HG02623 (cell line): ENCODE measurements around the gene ZBTB2.
A peak's percentile ranks its signal among the peaks of the same experiment; 100 is the strongest.

Experiments
- ATAC-seq: cut with Tn5 transposase; IDR thresholded peaks from one replicate; pipeline ENCODE4 v1.9.1; 2021; ENCODE audit warnings: moderate library complexity; ENCODE audit not compliant: unreplicated experiment

Gene ZBTB2

GRCh38 chr6:151391471-151392413 is at the start of gene ZBTB2:
Gene ZBTB2 (minus strand): TSS chr6:151391559. CDS start chr6:151373637, 17,922 bp downstream.
- ATAC-seq = peak; percentile 8

- peak; percentile 34 for ATAC-seq
Observed at GRCh38 chr6:151440930-151441329, 49.6 kb upstream of the ZBTB2 start.

- ATAC-seq = peak; percentile 79
Observed at GRCh38 chr6:151440498-151440897, 49.1 kb upstream of the ZBTB2 start.

GRCh38 chr6:151437401-151437800 is 46.0 kb upstream of the ZBTB2 start:
- ATAC-seq = no peak

GRCh38 chr6:151436802-151437201 is 45.4 kb upstream of the ZBTB2 start:
- no peak for ATAC-seq

GRCh38 chr6:151436300-151436699 is 44.9 kb upstream of the ZBTB2 start:
- no peak for ATAC-seq

GRCh38 chr6:151434369-151434768 is 43.0 kb upstream of the ZBTB2 start:
- ATAC-seq = peak; percentile 60

- no peak for ATAC-seq
Observed at GRCh38 chr6:151432651-151433050, 41.3 kb upstream of the ZBTB2 start.

- no peak for ATAC-seq
Observed at GRCh38 chr6:151431337-151431736, 40.0 kb upstream of the ZBTB2 start.

GRCh38 chr6:151430886-151431285 is 39.5 kb upstream of the ZBTB2 start:
- ATAC-seq = no peak

- no peak for ATAC-seq
Observed at GRCh38 chr6:151428093-151428735, 36.9 kb upstream of the ZBTB2 start.

- ATAC-seq = no peak
Observed at GRCh38 chr6:151425561-151425960, 34.2 kb upstream of the ZBTB2 start.

GRCh38 chr6:151422981-151423380 is 31.6 kb upstream of the ZBTB2 start:
- ATAC-seq = no peak

GRCh38 chr6:151417477-151417876 is 26.1 kb upstream of the ZBTB2 start:
- ATAC-seq = no peak

- ATAC-seq = no peak
Observed at GRCh38 chr6:151414641-151415260, 23.4 kb upstream of the ZBTB2 start.

GRCh38 chr6:151413372-151414145 is 22.2 kb upstream of the ZBTB2 start:
- ATAC-seq = no peak

GRCh38 chr6:151412909-151413308 is 21.6 kb upstream of the ZBTB2 start:
- no peak for ATAC-seq

- ATAC-seq = no peak
Observed at GRCh38 chr6:151409679-151410078, 18.3 kb upstream of the ZBTB2 start.

- peak; percentile 51 for ATAC-seq
Observed at GRCh38 chr6:151409260-151409659, 17.9 kb upstream of the ZBTB2 start.

GRCh38 chr6:151408858-151409257 is 17.5 kb upstream of the ZBTB2 start:
- ATAC-seq = no peak

GRCh38 chr6:151403919-151404308 is 12.6 kb upstream of the ZBTB2 start:
- no peak for ATAC-seq
